GM18505 (cell line): ENCODE results near the gene PSMB1.
"Not testable (repeated sequence)": the region's sequence is repeated elsewhere in the genome, so short reads cannot be mapped to it uniquely, and the experiment has no call there.

ENCODE experiments used
- ATAC-seq: cut with Tn5 transposase; IDR thresholded peaks from one replicate; pipeline ENCODE4 v1.9.1; 2021; ENCODE audit not compliant: unreplicated experiment
- POLR2A ChIP-seq: IDR thresholded peaks from 4 replicates; pipeline ENCODE4 v1.6.1; 2011; ENCODE audit warnings: borderline replicate concordance; ENCODE audit not compliant: insufficient read depth, insufficient read length; ENCODE audit errors: extremely low read depth

Gene PSMB1

DNA sequence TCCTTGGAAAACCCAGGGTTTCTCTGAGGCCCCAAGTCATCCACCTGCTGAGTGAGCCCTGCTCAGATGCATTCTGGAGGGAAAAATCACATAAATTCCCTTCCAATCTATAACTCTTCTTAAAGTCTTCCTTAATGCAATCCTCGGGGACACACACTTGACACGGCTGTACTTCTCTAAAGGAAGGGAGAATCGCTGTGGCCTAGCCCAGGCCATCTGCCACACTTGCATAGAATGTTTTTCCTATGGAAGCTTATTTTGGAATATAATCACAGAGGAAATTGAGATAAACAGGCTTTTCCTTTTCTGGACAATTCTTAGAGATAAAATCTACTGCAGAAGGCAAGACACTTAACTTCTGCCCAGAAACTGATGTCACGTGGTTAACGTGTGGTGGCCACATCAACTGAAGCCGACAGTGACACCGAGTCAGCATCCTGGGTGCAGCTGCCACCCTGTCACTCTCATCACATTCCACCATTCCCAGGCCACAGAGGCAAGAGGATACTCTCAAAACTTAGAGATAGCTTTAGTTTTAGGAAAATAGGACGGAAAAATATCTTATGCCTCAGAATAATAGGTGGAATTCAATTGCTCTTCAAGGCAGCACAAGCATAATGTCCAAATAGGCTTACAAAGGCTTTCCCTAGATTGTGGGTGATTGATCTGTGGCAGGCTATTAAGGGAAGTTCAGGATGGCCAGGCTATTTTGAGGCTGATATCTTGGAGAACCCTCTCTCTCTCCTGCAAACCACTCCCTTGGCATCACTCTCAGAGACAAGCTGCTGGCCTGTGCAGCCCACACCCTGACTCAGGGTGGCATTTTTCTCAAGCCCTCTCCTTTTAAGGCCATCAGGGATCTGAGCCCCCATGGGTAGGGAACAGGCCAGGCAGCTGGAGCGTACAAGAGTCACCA lies 29.6 kb downstream of the PSMB1 start:
- ATAC-seq, result no peak
- no peak for TF ChIP-seq POLR2A

DNA sequence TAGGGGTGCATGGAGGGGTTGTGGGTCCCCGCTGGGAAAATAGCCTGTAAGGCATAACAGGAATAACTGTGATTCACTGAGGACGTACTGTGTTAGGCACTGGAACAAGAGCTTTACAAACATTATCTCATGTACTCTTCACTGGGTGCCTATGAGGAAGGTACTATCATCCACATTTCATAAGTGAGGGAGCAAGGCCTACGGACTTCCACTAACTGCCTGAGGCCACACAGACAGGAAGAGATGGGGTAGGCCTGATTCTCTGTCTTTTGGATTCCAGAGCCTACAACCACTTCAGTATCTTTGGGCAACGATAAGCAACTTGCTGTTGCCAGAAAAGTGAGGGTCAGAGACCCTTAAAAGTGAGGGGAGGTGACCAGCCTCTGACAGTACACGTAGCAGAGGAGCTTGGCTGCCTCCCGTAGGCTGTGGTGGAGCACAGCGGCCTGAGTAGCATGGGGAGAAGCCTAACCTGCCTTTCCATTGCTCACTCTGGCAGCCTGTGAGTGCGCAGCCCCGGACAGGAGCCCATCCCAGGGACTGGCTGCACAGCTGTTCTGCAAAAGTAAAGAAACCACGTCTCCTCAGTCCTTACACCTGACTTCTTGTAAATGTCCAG lies 30.4 kb downstream of the PSMB1 start:
- ATAC-seq, result no peak
- TF ChIP-seq POLR2A, result no peak

DNA sequence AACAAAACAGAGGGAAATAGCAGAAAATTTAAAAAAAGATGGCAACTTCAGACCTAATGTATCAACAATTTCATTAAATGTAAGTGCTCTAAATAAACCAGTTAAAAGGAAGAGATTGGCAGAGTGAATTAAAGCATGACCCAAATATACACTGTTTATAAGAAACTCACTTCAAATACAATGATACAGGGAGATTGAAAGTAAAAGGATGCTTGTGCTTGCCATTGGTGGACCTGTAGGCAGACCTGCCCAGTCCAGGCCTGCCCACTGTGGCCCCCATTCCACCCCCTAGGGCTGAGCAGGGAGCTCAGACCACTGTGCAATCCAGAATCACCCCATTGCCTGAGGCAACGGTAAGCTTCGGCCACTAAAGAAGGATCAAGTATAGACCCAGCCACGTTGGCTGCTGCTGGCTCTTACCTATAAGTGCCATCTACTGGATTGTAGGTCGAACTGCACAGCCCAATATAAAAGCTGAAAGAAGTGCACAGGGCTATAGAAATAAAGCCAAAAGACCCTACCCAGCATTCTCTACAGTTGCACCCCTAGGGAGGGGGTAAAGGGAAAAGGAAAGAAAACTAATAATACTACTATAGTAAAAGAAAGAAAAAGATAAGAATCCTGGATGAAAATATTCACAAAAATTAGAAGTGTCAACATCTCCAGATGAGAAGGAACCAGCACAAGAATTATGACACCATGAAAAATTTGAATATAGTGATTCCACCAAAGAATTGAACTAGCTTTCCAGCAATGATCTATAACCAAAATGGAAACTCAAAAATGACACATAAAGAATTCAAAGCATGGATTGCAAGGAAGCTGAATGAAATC lies 36.1 kb downstream of the PSMB1 start:
- ATAC-seq, result peak; percentile 93
- TF ChIP-seq POLR2A, result no peak

DNA sequence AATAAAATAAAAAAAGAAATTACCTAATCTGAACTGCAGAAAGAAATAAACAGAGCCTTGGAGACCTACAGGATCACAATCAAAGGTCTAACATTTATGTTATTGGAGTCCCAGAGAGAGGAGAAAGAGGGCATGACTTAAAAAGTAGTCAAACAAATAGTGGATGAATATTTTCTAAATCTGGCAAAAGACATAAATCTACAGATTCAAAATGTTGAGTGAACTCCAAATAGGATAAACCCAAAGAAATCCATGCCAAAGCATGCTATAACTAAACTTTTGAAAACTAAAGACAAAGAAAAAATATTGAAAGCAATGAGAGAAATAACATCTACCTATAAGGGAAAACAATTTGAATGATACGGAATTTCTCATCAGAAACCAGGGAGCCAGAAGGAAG lies 38.2 kb downstream of the PSMB1 start:
- no peak for TF ChIP-seq POLR2A
- no peak for ATAC-seq

DNA sequence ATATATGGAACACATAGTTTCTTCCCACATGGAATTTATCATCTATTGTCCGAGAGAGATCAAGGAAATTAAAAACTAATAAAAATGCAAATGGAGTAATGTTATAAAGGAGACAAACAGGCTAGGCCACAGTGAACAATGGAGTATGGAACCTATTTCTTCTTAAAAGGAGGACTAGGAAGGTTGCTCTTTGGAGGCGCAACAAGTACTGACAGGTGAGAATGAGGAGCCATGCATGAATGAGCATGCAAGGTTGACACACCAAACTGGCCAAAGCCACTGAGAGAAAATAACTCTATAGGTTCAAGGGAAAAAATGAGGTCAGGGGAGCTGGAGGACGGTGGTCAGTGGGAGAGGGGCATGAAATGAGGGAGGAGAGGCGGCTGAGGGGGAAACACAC lies 40.9 kb downstream of the PSMB1 start:
- TF ChIP-seq POLR2A, result no peak
- no peak for ATAC-seq

DNA sequence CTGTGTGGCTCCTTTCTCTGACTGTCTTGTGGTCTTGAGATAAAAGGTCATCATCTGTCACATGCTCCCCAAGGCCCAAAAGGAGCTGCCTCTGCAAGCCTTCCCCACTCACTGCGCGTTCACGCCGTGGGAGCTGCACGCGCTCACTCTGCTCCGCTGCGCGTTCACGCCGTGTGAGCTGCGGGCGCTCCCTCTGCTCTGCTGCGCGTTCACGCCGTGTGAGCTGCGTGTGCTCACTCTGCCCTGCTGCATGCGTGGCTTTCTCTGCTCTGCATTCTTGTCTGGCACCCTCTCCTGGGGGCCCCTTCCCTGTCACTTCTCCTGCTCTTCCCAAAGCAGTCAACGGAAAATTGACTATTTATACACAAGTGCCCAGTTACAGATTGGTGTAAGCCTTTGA lies 42.5 kb downstream of the PSMB1 start:
- TF ChIP-seq POLR2A, result no peak
- no peak for ATAC-seq

DNA sequence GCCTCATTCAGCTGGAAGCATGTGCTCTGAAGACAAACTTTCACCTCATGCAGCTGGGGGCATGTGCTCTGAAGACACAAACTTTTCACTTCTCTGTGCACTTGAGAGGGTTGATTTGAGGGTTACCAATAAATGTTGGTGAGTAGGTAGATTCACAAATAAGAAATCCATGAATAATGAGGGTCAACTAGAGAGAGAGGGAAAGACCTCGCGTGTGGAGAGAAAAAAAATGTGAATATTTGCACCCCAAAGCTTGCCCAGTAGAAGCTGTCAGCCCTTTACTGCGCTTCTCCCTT lies 43.4 kb downstream of the PSMB1 start:
- ATAC-seq, result no peak
- TF ChIP-seq POLR2A, result no peak

DNA sequence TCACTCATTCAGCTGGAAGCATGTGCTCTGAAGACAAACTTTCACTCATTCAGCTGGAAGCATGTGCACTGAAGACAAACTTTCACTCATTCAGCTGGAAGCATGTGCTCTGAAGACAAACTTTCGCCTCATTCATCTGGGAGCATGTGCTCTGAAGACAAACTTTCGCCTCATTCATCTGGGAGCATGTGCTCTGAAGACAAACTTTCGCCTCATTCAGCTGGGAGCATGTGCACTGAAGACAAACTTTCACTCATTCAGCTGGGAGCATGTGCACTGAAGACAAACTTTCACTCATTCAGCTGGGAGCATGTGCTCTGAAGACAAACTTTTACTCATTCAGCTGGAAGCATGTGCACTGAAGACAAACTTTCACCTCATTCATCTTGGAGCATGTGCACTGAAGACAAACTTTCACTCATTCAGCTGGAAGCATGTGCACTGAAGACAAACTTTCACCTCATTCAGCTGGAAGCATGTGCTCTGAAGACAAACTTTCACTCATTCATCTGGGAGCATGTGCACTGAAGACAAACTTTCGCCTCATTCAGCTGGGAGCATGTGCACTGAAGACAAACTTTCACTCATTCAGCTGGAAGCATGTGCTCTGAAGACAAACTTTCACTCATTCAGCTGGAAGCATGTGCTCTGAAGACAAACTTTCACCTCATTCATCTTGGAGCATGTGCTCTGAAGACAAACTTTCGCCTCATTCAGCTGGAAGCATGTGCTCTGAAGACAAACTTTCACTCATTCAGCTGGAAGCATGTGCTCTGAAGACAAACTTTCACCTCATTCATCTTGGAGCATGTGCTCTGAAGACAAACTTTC lies 44.0 kb downstream of the PSMB1 start:
- ATAC-seq, result not testable (repeated sequence)

DNA sequence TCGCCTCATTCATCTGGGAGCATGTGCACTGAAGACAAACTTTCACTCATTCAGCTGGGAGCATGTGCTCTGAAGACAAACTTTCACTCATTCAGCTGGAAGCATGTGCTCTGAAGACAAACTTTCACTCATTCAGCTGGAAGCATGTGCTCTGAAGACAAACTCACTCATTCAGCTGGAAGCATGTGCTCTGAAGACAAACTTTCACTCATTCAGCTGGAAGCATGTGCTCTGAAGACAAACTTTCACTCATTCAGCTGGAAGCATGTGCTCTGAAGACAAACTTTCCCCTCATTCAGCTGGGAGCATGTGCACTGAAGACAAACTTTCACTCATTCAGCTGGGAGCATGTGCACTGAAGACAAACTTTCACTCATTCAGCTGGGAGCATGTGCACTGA lies 44.8 kb downstream of the PSMB1 start:
- ATAC-seq, result not testable (repeated sequence)

DNA sequence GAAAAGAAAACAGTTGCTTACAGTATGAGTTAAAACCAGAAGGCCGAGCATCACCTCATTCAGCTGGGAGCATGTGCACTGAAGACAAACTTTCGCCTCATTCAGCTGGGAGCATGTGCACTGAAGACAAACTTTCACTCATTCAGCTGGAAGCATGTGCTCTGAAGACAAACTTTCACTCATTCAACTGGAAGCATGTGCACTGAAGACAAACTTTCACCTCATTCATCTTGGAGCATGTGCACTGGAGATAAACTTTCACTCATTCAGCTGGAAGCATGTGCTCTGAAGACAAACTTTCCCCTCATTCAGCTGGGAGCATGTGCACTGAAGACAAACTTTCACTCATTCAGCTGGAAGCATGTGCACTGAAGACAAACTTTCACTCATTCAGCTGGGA lies 45.4 kb downstream of the PSMB1 start:
- ATAC-seq, result not testable (repeated sequence)

DNA sequence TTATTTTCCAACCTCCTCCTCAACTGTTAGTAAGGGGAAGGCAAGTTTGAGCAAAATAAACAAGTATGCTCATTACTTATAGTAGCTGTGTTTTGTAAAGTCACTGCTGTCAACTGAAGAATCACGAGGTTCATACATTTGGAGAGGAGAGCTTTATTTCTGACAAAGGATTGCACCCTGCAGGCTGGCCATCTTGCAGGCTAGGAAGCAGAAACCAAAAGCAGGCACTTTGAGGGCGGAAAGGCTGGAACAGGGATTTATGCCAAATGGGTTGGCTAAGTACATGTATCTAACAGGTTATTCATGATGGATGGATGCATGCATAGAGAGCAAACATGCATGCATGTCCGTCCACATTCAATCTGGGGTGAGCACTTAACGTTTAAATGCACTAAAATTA lies 46.7 kb downstream of the PSMB1 start:
- no peak for TF ChIP-seq POLR2A
- ATAC-seq, result no peak

DNA sequence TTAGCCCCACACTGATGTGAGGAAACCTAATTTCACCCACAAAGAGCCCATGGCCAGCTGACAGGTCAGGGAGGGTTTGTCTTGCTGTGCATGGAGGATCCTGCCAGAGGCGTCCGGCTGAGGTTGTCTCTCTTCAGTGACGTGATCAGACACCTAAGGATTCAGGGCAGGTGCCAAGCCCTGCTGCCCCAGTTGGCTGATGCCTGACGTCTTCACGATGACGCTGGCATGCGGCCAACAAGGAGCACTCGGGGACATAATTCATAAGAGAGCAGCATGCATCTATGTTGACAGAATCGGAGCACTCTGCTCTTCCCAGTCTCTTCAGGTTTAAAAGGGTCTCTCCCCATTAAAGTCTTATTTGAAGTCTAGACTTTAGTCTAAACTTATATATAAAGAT lies 47.8 kb downstream of the PSMB1 start:
- ATAC-seq, result no peak
- TF ChIP-seq POLR2A, result no peak

DNA sequence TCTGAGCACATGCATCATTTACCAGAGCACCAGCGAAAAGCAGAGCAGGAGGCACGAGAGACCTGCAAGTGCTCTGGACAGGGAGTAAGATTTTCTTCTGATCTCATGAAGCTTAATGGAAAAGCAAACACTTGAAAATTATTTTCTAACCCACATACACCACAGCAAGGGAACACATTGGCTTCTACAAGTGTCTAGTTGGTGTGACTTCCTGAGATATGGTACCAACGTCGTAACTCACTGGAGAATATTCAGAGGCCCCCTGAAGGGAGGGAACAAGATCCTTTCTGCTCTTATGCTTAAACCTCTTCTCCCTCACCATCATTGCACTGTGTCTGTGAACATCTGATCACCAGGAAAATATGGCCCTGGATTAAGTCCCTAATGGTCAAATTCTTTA lies 48.6 kb downstream of the PSMB1 start:
- no peak for TF ChIP-seq POLR2A
- ATAC-seq, result no peak
